ENCODE results near the gene ART3. TPM values are rescaled to one million over a fixed set of nuclear protein-coding genes. Genes with fewer than 3 reads are reported as not detected.

Gene ART3
- total and polyA plus RNA-seq, 2 of the 8 experiments (the other 6 are each of a cell fraction or from before 2014, with no cell fraction given): 0.21 to 0.63 TPM

- Histone ChIP-seq H3K18ac (ENCODE audit: extremely low read depth, low read length) (no peak overlapping the region), H3K9me3 (ENCODE audit: insufficient read depth in 2 of 2, low read depth in 1 of 2, low read length in 1 of 2) (no peaks in the 10 kb centered on the region; a peak in 1 of 4 replicates), H3K4me3 (ENCODE audit: extremely low read depth in 1 of 4, insufficient read depth in 2 of 4, low read depth in 3 of 4, low read length in 4 of 4) (no peak overlapping the region), H3K36me3 (ENCODE audit: control insufficient read depth in 2 of 4, insufficient read depth in 4 of 4, low read length in 3 of 4) (peaks cover 5 to 84% (median 44%) of the 10 kb centered on the region in 4 experiments; a peak in 7 of 8 replicates), H2BK20ac (ENCODE audit: low read length) (no peak overlapping the region), H3K4ac (replicated peaks; ENCODE audit: insufficient read length, low read depth, low read length) (no peak overlapping the region), H3K4me1 (replicated peaks in 1 of 4; ENCODE audit: control insufficient read depth in 3 of 4, insufficient read depth in 4 of 4, low read length in 3 of 4) (no peaks in the 10 kb centered on the region), H3K14ac (ENCODE audit: insufficient read length) (no peak overlapping the region), H4K5ac (ENCODE audit: insufficient read length, low read depth, low read length) (no peak overlapping the region), H2BK15ac (ENCODE audit: low read length) (no peak overlapping the region), H3K23ac (ENCODE audit: insufficient read length) (no peak overlapping the region), H4K8ac (ENCODE audit: extremely low read depth, insufficient read depth, low read length) (no peak overlapping the region), H4K20me1 (replicated peaks in 1 of 2; ENCODE audit: control insufficient read depth in 1 of 2, insufficient read depth in 2 of 2, low read length in 2 of 2) (no peaks in the 10 kb centered on the region), H3K4me2 (ENCODE audit: insufficient read depth in 1 of 2, low read depth in 2 of 2, low read length in 2 of 2) (no peak overlapping the region), H2AFZ (ENCODE audit: low read length) (no peak overlapping the region), H3K79me2 (ENCODE audit: control insufficient read depth in 1 of 2, insufficient read depth in 2 of 2, low read length in 2 of 2) (no peaks in the 10 kb centered on the region), H3K27me3 (replicated peaks in 1 of 4; ENCODE audit: control insufficient read depth in 3 of 4, extremely low read depth in 1 of 4, insufficient read depth in 3 of 4, low read length in 3 of 4) (no peaks in the 10 kb centered on the region), H2BK120ac (replicated peaks; ENCODE audit: low read depth, low read length) (no peak overlapping the region), H3K9ac (replicated peaks in 1 of 4; ENCODE audit: extremely low read depth in 1 of 4, low read depth in 3 of 4, low read length in 3 of 4) (no peak overlapping the region), H3K27ac (ENCODE audit: low read depth, low read length) (no peak overlapping the region), H2AK5ac (ENCODE audit: low read depth, low read length) (no peak overlapping the region), H2BK5ac (ENCODE audit: low read depth, low read length) (no peak overlapping the region), H4K91ac (replicated peaks; ENCODE audit: insufficient read length, low read length) (no peak overlapping the region), H3K56ac (replicated peaks; ENCODE audit: insufficient read length, low read depth, low read length) (no peak overlapping the region), H2BK12ac (ENCODE audit: low read depth, low read length) (no peak overlapping the region), H3K79me1 (ENCODE audit: low read depth, low read length) (no peaks in the 10 kb centered on the region), H3K23me2 (ENCODE audit: low read depth, low read length) (no peaks in the 10 kb centered on the region)
- WGBS, 2 experiments (ENCODE audit: extremely low coverage in 1 of 2, insufficient coverage in 1 of 2, insufficient read length in 1 of 2, insufficient replicate concordance in 2 of 2, low coverage in 1 of 2, low lambda C conversion rate in 2 of 2, missing lambda C conversion rate in 1 of 2): 94% methylated on average over 5 of the region's 5 CpGs; no CpG with 5 or more reads in 1 of the 2 experiments
- POLR2A ChIA-PET (ENCODE audit: partially characterized antibody): interaction anchor here (0.6 kb wide), 1 partner anchor 17 kb away, joined by 3 read pairs; no protein-coding TSS in a partner anchor
- FAIRE-seq: no peak
- CTCF ChIA-PET (ENCODE audit: partially characterized antibody): interaction anchor here (0.7 kb wide), 1 partner anchor 76 kb away, joined by 3 read pairs; no protein-coding TSS in a partner anchor
- no peak for DNase-seq (ENCODE audit: low read depth in 1 of 2, low spot score in 2 of 2)
- no peak for TF ChIP-seq TEAD4 (IDR thresholded peaks at IDR 0.05; ENCODE audit: low read depth, low read length)
- TF ChIP-seq JUND (IDR thresholded peaks at IDR 0.05; ENCODE audit: low read length): no peak
- no peak for TF ChIP-seq SIX5 (IDR thresholded peaks at IDR 0.05; ENCODE audit: low read depth, low read length)
- TF ChIP-seq ZNF274 (IDR thresholded peaks at IDR 0.05; ENCODE audit: borderline replicate concordance, extremely low read depth, low read length): no peak
Observed at GRCh38 chr4:76117536-76117935, 43.0 kb downstream of the ART3 start.
